K562 (cell line): ENCODE measurements around the gene SLC17A2. TPM values are rescaled to one million over a fixed set of nuclear protein-coding genes. Genes with fewer than 3 reads are reported as not detected.

Experiments used
- ATAC-seq: fragments of 200-7000 bp; cut with Tn5 transposase; 3 replicates; pipeline ENCODE4 v1.9.1; 2020; ENCODE audit warnings: moderate library complexity
- BruUV-seq: library from RNA; stranded (reverse); fragments of 400-500 nt; replicated peaks from 2 replicates; lab custom pipeline; 2021; lab: Mats Ljungman, UMichigan
- CTCF ChIA-PET: fragments of 300-600 bp; formaldehyde crosslinking; extraction: SDS; loops from one replicate; lab custom pipeline; 2021; ENCODE audit warnings: low intra/inter-chr PET ratio; lab: Yijun Ruan, JAX
- POLR2A ChIA-PET: fragments of 300-600, 350-650 bp; sonication (Branson Sonifier 250); formaldehyde crosslinking; extraction: SDS; loops from one replicate; lab custom pipeline; 2021; ENCODE audit warnings: antibody characterized with exemption, inconsistent platforms; lab: Yijun Ruan, JAX
- DNase-seq, 4 experiments: peaks; one replicate each; pipeline versions ENCODE4 v3.0.0 to v3.0.0-alpha.2; 2011 to 2018; ENCODE audit warnings: low spot score in 3 of 4, mixed read lengths in 3 of 4; ENCODE audit errors: extremely low read depth in 1 of 4
- FAIRE-seq: peaks from 2 replicates; lab custom pipeline; 2011; peaks lifted over from hg19 to GRCh38; lab: Jason Lieb, UNC
- H2AFZ ChIP-seq: 2 replicates; pipeline ENCODE4 v1.6.0; 2011; ENCODE audit warnings: low read depth, low read length, control low read depth, inconsistent platforms
- H3K27ac ChIP-seq: fragments of 200-600 bp; 3 replicates; pipeline ENCODE4 v1.8.0; 2011; ENCODE audit warnings: low read depth, mild to moderate bottlenecking, control low read depth, inconsistent platforms, low read length, moderate library complexity, mixed read lengths; ENCODE audit errors: extremely low read depth
- H3K27me3 ChIP-seq, 2 experiments: fragments of 300-600 bp in 1 of 2; 2 replicates in 1 of 2; 3 replicates in 1 of 2; pipeline versions ENCODE4 v1.6.0 to v1.8.0; 2011; ENCODE audit warnings: inconsistent platforms in 2 of 2, low read length in 2 of 2, mild to moderate bottlenecking in 1 of 2, mixed read lengths in 1 of 2, moderate library complexity in 1 of 2; ENCODE audit not compliant: control insufficient read depth in 2 of 2, insufficient read depth in 2 of 2
- H3K36me3 ChIP-seq: fragments of 300-600 bp; 3 replicates; pipeline ENCODE4 v1.8.0; 2011; ENCODE audit warnings: mild to moderate bottlenecking, low read length, inconsistent platforms; ENCODE audit not compliant: control insufficient read depth, insufficient read depth
- H3K4me1 ChIP-seq, 2 experiments: fragments of 200-600 bp in 1 of 2; replicated peaks in 1 of 2; 2 replicates in 1 of 2; 3 replicates in 1 of 2; pipeline versions ENCODE4 v1.5.1 to v1.8.0; 2011; ENCODE audit warnings: inconsistent platforms in 2 of 2, low read length in 2 of 2, mild to moderate bottlenecking in 1 of 2, mixed read lengths in 1 of 2, moderate library complexity in 1 of 2; ENCODE audit not compliant: control insufficient read depth in 2 of 2, insufficient read depth in 2 of 2
- H3K4me2 ChIP-seq: 2 replicates; pipeline ENCODE4 v1.6.1; 2011; ENCODE audit warnings: low read length, control low read depth, inconsistent platforms, mixed read lengths; ENCODE audit not compliant: insufficient read depth
- H3K4me3 ChIP-seq: fragments of 200-600 bp; sonication (generic), shearing (Covaris generic); 2 replicates; pipeline ENCODE4 v1.5.1; 2016; ENCODE audit warnings: control low read depth, inconsistent platforms
- H3K79me2 ChIP-seq: fragments of 200-600 bp; 3 replicates; pipeline ENCODE4 v1.8.0; 2011; ENCODE audit warnings: low read length, inconsistent platforms; ENCODE audit not compliant: control insufficient read depth, insufficient read depth
- H3K9ac ChIP-seq, 2 experiments: 2 replicates each; pipeline versions ENCODE4 v1.6.0 to v1.6.1; 2011; ENCODE audit warnings: low read depth in 2 of 2, low read length in 2 of 2, control low read depth in 1 of 2, inconsistent platforms in 1 of 2, mild to moderate bottlenecking in 1 of 2, mixed read lengths in 1 of 2; ENCODE audit not compliant: insufficient read depth in 1 of 2
- H3K9me1 ChIP-seq: one replicate; pipeline ENCODE4 v1.6.0; 2011; ENCODE audit warnings: inconsistent platforms, mild to moderate bottlenecking, low read length, moderate library complexity; ENCODE audit not compliant: control insufficient read depth, insufficient read depth
- H3K9me3 ChIP-seq: replicated peaks from 2 replicates; pipeline ENCODE4 v1.5.1; 2011; ENCODE audit warnings: low read depth, low read length, inconsistent platforms; ENCODE audit not compliant: control insufficient read depth, insufficient read depth
- H4K20me1 ChIP-seq: replicated peaks from 2 replicates; pipeline ENCODE4 v1.6.1; 2011; ENCODE audit warnings: low read length, inconsistent platforms, mixed read lengths; ENCODE audit not compliant: control insufficient read depth, insufficient read depth
- ATF6 ChIP-seq: sonication (generic); formaldehyde crosslinking; IDR thresholded peaks from 2 replicates; pipeline ENCODE4 v1.4.0; 2020; ENCODE audit warnings: mild to moderate bottlenecking, missing genetic modification reagents
- CREM ChIP-seq: IDR thresholded peaks from 2 replicates; pipeline ENCODE4 v1.6.1; 2014; ENCODE audit warnings: antibody characterized with exemption, low read depth
- E2F8 ChIP-seq: fragments of 450-650 bp; IDR thresholded peaks from 2 replicates; pipeline ENCODE4 v1.7.1; 2018; ENCODE audit warnings: mild to moderate bottlenecking, low read depth; ENCODE audit not compliant: partially characterized antibody
- GTF2E2 ChIP-seq: fragments of 200-800 bp; sonication (Bioruptor generic); IDR thresholded peaks from 2 replicates; pipeline ENCODE4 v1.6.1; 2016; ENCODE audit warnings: missing genetic modification characterization, missing compliant biosample characterization
- HDAC8 ChIP-seq: fragments of 450-650 bp; IDR thresholded peaks from 2 replicates; pipeline ENCODE4 v1.6.1; 2016; ENCODE audit warnings: mild to moderate bottlenecking, missing genetic modification characterization, moderate library complexity, missing compliant biosample characterization
- KDM5B ChIP-seq: fragments of 200-600 bp; sonication (generic); IDR thresholded peaks from 2 replicates; pipeline ENCODE4 v1.6.1; 2012; ENCODE audit warnings: low read depth, mild to moderate bottlenecking, moderate library complexity, low read length, control low read depth, inconsistent platforms; ENCODE audit not compliant: insufficient replicate concordance
- RBM17 ChIP-seq: fragments of 200-400 bp; formaldehyde crosslinking; IDR thresholded peaks from 2 replicates; pipeline ENCODE4 v1.6.1; 2017; ENCODE audit warnings: low read depth, mild to moderate bottlenecking, low read length, borderline replicate concordance
- ZNF507 ChIP-seq: conservative IDR thresholded peaks from 2 replicates; pipeline ENCODE4 v1.6.1; 2017; ENCODE audit warnings: missing genetic modification characterization, missing compliant biosample characterization
- ZNF584 ChIP-seq: fragments of 200-800 bp; sonication (Bioruptor generic); IDR thresholded peaks from 2 replicates; pipeline ENCODE4 v1.6.1; 2016; ENCODE audit warnings: low read depth, mild to moderate bottlenecking, missing genetic modification characterization, missing compliant biosample characterization
- WGBS: fragments of 100-300 bp; shearing (Covaris generic); methylation state at CpG from one replicate; pipeline ENCODE4 v1.1.6; 2016; ENCODE audit warnings: low coverage, mixed read lengths; ENCODE audit not compliant: insufficient coverage; ENCODE audit errors: missing lambda C conversion rate; 5-methylcytosine and 5-hydroxymethylcytosine counted together
- in situ Hi-C: fragments of 300-500 bp; cut with MboI; formaldehyde crosslinking; loops from 4 replicates; pipeline ENCODE4 v1.15.0; 2018; ENCODE audit warnings: inconsistent platforms, mixed read lengths
- intact Hi-C: fragments of 100-400 bp; cut with micrococcal nuclease; formaldehyde crosslinking; loops from 2 replicates; pipeline ENCODE4 v1.14.2; 2022
- polyA plus RNA-seq, 8 experiments: library from polyadenylated mRNA; depleted of rRNA in 4 of 8; stranded (reverse) in 5 of 8; unstranded in 3 of 8; fragments of >200 nt; fragmentation: Nextera tagmentation in 2 of 8; fragmentation: Illumina TruSeq in 1 of 8; extraction: Ambion mirVana in 2 of 8; extraction: Trizol in 1 of 8; gene quantifications; 2 replicates each; pipeline versions ENCODE4 v1.2.1 to v1.2.3, GENCODE V29; 2011 to 2014; ENCODE audit warnings: inconsistent platforms in 1 of 8, missing spikeins in 1 of 8
- total RNA-seq, 7 experiments: library from RNA; depleted of rRNA in 6 of 7; stranded (reverse); fragments of >200 nt in 6 of 7; fragmentation: Illumina TruSeq in 2 of 7; extraction: Trizol in 2 of 7; gene quantifications; 2 replicates each; pipeline versions ENCODE4 v1.2.1 to v1.2.3, GENCODE V29; 2011 to 2021; ENCODE audit warnings: low replicate concordance in 1 of 7
- TF ChIP-seq, protein P1 (sequence below): fragments of 250-450 bp; sonication (Bioruptor Pico); IDR thresholded peaks from 2 replicates; pipeline ENCODE4 v1.4.0; 2020

The SLC17A2 gene
- total and polyA plus RNA-seq, 9 of the 15 experiments (the other 6 are each of a cell fraction or from before 2014, with no cell fraction given) = not detected

DNA sequence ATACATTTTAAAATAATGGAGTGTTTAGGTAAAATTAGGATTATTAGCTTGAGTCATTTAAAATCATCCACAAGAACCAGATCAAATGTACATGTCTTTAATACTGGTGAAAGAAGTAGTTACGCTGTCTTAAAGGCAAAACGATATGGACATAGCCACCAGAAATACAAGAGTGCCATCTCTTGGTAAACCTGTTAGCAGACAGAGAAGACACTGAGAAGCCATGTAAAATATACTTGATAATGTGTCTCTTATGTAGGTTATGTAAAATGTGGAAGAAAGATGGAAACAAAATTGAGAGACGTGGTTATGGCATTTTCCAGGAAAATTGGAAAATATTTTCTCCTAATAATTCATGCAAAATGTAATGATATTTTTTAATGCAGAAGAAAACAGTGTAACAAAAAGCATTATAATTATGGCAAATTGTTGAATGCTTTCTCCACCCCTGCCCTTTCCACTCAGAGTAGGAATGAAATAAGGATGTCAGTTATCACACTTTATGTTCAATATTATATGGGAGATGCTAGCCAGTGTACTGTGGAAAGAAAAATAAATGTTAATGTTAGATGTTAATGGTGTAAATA, 12.2 kb upstream of the SLC17A2 start:
- in situ Hi-C loops = no loop called here
- DNase-seq = peak in 2 of 4 experiments; percentile 33 to 58
- H4K20me1 ChIP-seq = no peaks in the 10 kb centered on the region
- no peak overlapping the region for H2AFZ ChIP-seq
- H3K4me1 ChIP-seq = no peaks in the 10 kb centered on the region
- CTCF ChIA-PET = interaction anchor here (0.7 to 1.5 kb wide), 5 partner anchors 154 to 678 kb away, joined by 3 to 11 read pairs (median 3); no protein-coding TSS in a partner anchor
- no peaks in the 10 kb centered on the region for H3K9me1 ChIP-seq
- 0% methylated on average over 3 of the region's 3 CpGs for WGBS
- ATAC-seq = peak; percentile 95
- no peaks in the 10 kb centered on the region for H3K36me3 ChIP-seq
- BruUV-seq = no TSS peak
- no peaks in the 10 kb centered on the region for H3K79me2 ChIP-seq
- peaks cover 3% of the 10 kb centered on the region; the same call in 1 of the 2 replicates for H3K9me3 ChIP-seq
- no peak overlapping the region for H3K4me3 ChIP-seq
- no peaks in the 10 kb centered on the region; a peak in 1 of 5 replicates for H3K27me3 ChIP-seq
- intact Hi-C loops = loop anchor here (1.0 to 5.0 kb wide), 7 partner anchors 50 to 675 kb away; no protein-coding TSS in a partner anchor
- POLR2A ChIA-PET = no interaction called here
- H3K27ac ChIP-seq = no peak overlapping the region
- H3K4me2 ChIP-seq = no peak overlapping the region
- H3K9ac ChIP-seq = no peak overlapping the region
- peak; percentile 83 for FAIRE-seq
- TF ChIP-seq, protein P1, sequence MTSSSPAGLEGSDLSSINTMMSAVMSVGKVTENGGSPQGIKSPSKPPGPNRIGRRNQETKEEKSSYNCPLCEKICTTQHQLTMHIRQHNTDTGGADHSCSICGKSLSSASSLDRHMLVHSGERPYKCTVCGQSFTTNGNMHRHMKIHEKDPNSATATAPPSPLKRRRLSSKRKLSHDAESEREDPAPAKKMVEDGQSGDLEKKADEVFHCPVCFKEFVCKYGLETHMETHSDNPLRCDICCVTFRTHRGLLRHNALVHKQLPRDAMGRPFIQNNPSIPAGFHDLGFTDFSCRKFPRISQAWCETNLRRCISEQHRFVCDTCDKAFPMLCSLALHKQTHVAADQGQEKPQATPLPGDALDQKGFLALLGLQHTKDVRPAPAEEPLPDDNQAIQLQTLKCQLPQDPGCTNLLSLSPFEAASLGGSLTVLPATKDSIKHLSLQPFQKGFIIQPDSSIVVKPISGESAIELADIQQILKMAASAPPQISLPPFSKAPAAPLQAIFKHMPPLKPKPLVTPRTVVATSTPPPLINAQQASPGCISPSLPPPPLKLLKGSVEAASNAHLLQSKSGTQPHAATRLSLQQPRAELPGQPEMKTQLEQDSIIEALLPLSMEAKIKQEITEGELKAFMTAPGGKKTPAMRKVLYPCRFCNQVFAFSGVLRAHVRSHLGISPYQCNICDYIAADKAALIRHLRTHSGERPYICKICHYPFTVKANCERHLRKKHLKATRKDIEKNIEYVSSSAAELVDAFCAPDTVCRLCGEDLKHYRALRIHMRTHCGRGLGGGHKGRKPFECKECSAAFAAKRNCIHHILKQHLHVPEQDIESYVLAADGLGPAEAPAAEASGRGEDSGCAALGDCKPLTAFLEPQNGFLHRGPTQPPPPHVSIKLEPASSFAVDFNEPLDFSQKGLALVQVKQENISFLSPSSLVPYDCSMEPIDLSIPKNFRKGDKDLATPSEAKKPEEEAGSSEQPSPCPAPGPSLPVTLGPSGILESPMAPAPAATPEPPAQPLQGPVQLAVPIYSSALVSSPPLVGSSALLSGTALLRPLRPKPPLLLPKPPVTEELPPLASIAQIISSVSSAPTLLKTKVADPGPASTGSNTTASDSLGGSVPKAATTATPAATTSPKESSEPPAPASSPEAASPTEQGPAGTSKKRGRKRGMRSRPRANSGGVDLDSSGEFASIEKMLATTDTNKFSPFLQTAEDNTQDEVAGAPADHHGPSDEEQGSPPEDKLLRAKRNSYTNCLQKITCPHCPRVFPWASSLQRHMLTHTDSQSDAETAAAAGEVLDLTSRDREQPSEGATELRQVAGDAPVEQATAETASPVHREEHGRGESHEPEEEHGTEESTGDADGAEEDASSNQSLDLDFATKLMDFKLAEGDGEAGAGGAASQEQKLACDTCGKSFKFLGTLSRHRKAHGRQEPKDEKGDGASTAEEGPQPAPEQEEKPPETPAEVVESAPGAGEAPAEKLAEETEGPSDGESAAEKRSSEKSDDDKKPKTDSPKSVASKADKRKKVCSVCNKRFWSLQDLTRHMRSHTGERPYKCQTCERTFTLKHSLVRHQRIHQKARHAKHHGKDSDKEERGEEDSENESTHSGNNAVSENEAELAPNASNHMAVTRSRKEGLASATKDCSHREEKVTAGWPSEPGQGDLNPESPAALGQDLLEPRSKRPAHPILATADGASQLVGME (CRISPR knock-in tag) = no peak
- TF ChIP-seq ZNF584 (no peak), ZNF507 (tag) (no peak), E2F8 (no peak), ATF6 (no peak), RBM17 (no peak), HDAC8 (no peak), CREM (peak; percentile 16; the same call in 1 of the 2 replicates), GTF2E2 (tag) (no peak), KDM5B (no peak)
